ENCODE results near the gene NMB. TPM values are rescaled to one million over a fixed set of nuclear protein-coding genes. Genes with fewer than 3 reads are reported as not detected.

The NMB gene
- total and polyA plus RNA-seq, 9 donors, result 2.7 to 11.5 (median 7.3) TPM

DNA sequence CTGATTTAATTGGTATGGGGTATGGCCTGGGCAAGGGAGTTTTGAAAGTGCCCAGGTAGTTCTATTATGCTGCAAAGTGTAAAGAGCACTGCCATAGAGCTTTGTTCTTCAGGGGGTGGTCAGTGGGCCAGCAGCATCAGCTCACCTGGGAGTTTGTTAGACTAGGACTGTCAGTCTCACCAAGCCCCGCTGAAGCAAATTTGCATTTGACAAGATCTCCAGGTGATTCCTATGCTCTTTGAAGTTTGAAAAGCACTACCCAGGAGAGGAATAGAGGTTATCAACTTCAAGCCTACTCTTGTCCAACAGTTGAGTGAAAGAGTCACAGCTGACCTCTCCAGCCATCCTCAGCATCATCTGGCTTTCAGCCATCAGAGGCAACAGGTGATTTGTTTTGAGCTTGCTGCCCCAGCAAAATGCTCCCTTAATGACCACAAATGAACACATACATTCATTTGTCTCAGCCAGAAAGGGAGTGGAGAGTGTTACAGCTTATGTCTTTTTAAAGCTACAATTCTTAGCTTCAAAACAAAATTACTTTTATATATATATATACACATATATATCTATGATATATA, 49.2 kb downstream of the NMB start:
- no peaks in the 10 kb centered on the region for H3K9me3 ChIP-seq
- H3K27me3 ChIP-seq, result no peaks in the 10 kb centered on the region
- 45 to 53% (median 46%) methylated on average over 1 of the region's 1 CpG for WGBS, 3 donors
- no peak for TF ChIP-seq EP300 (IDR thresholded peaks at IDR 0.05)
- H3K36me3 ChIP-seq, result no peaks in the 10 kb centered on the region
- intact Hi-C loops (cut with DNase I), result loop anchor here in 1 of 4 donors (10.0 kb wide), 1 partner anchor 46 kb away; the partner anchor contains the start of genes NMB and WDR73
- no peak for DNase-seq
- H3K4me3 ChIP-seq, result no peak overlapping the region
- H3K4me1 ChIP-seq (ENCODE audit: insufficient read depth), result no peaks in the 10 kb centered on the region
- H3K27ac ChIP-seq, result no peak overlapping the region

GRCh38 chr15:84606653-84607120, 51.3 kb downstream of the NMB start:
- 73 to 86% (median 83%) methylated on average over 8 of the region's 8 CpGs for WGBS, 3 donors
- H3K9me3 ChIP-seq, result no peaks in the 10 kb centered on the region
- DNase-seq, result no peak
- no peak overlapping the region for H3K4me3 ChIP-seq
- no peak for TF ChIP-seq POLR2A (IDR thresholded peaks at IDR 0.05)
- TF ChIP-seq, protein P1, sequence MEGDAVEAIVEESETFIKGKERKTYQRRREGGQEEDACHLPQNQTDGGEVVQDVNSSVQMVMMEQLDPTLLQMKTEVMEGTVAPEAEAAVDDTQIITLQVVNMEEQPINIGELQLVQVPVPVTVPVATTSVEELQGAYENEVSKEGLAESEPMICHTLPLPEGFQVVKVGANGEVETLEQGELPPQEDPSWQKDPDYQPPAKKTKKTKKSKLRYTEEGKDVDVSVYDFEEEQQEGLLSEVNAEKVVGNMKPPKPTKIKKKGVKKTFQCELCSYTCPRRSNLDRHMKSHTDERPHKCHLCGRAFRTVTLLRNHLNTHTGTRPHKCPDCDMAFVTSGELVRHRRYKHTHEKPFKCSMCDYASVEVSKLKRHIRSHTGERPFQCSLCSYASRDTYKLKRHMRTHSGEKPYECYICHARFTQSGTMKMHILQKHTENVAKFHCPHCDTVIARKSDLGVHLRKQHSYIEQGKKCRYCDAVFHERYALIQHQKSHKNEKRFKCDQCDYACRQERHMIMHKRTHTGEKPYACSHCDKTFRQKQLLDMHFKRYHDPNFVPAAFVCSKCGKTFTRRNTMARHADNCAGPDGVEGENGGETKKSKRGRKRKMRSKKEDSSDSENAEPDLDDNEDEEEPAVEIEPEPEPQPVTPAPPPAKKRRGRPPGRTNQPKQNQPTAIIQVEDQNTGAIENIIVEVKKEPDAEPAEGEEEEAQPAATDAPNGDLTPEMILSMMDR (IDR thresholded peaks at IDR 0.05), result no peak
- no peak for TF ChIP-seq EP300 (IDR thresholded peaks at IDR 0.05)
- intact Hi-C loops (cut with DNase I), result loop anchor here in 1 of 4 donors (10.0 kb wide), 1 partner anchor 48 kb away; the partner anchor contains the start of genes NMB and WDR73
- no peaks in the 10 kb centered on the region for H3K27me3 ChIP-seq
- peaks cover 3% of the 10 kb centered on the region for H3K4me1 ChIP-seq (ENCODE audit: insufficient read depth)
- H3K27ac ChIP-seq, result no peak overlapping the region
- H3K36me3 ChIP-seq, result no peaks in the 10 kb centered on the region

- intact Hi-C loops (cut with DNase I), result loop anchor here in 1 of 4 donors (10.0 kb wide), 1 partner anchor 49 kb away; the partner anchor contains the start of genes NMB and WDR73
- 62 to 68% (median 64%) methylated on average over 2 of the region's 2 CpGs for WGBS, 3 donors
- H3K36me3 ChIP-seq, result no peaks in the 10 kb centered on the region
Observed at GRCh38 chr15:84605554-84605882, 52.5 kb downstream of the NMB start.

More at GRCh38 chr15:84605554-84605882, 52.5 kb downstream of the NMB start:
- TF ChIP-seq, protein P1 (IDR thresholded peaks at IDR 0.05), result no peak
- TF ChIP-seq POLR2A (IDR thresholded peaks at IDR 0.05) (no peak), EP300 (IDR thresholded peaks at IDR 0.05) (no peak)
- Histone ChIP-seq H3K27ac (no peak overlapping the region), H3K9me3 (no peaks in the 10 kb centered on the region), H3K27me3 (no peaks in the 10 kb centered on the region), H3K4me3 (no peak overlapping the region), H3K4me1 (ENCODE audit: insufficient read depth) (peaks cover 3% of the 10 kb centered on the region)
- no peak for DNase-seq

Other genes starting within 250 kb of the NMB start
- 10 to 100 TPM in 3 of 7 donors, 1 to 10 TPM in 4; 5.6 to 13.3 (median 9.2) TPM for gene ZSCAN2, start 57.2 kb downstream of the NMB start, total RNA-seq
- 1 to 10 TPM; 6.8 to 8.2 TPM for gene ZSCAN2, start 57.2 kb downstream of the NMB start, polyA plus RNA-seq
- 10 to 100 TPM; 18.8 to 36.1 (median 26.9) TPM for gene WDR73, start 3.9 kb downstream of the NMB start, total RNA-seq
- 10 to 100 TPM; 19.9 to 20.7 TPM for gene WDR73, start 3.9 kb downstream of the NMB start, polyA plus RNA-seq
- 100 to 1,000 TPM; 118 to 187 (median 146) TPM for gene SEC11A, start 57.9 kb upstream of the NMB start, total RNA-seq
- 100 to 1,000 TPM; 227 to 237 TPM for gene SEC11A, start 57.9 kb upstream of the NMB start, polyA plus RNA-seq
- 10 to 100 TPM; 10.9 to 37.3 (median 28.5) TPM for gene ZNF592, start 90.4 kb upstream of the NMB start, total RNA-seq
- 10 to 100 TPM; 12.1 to 14.1 TPM for gene ZNF592, start 90.4 kb upstream of the NMB start, polyA plus RNA-seq
- 1 to 10 TPM in 4 of 7 donors, under 1 TPM in 3; 0.48 to 2.1 (median 1.0) TPM for gene ALPK3, start 159.2 kb upstream of the NMB start, total RNA-seq
- gene ALPK3, start 159.2 kb upstream of the NMB start, polyA plus RNA-seq, result 1 to 10 TPM in 1 of 2 donors, under 1 TPM in 1; 0.62 to 2.8 TPM
- gene SLC28A1, start 226.5 kb upstream of the NMB start, total RNA-seq, result under 1 TPM in 5 of 7 donors, not detected in 2; 0.10 to 0.92 (median 0.20) TPM
- under 1 TPM in 1 of 2 donors, not detected in 1; 0.02 TPM for gene SLC28A1, start 226.5 kb upstream of the NMB start, polyA plus RNA-seq